ENCODE data around the gene ZNF785.
"Not testable (repeated sequence)": the region's sequence is repeated elsewhere in the genome, so short reads cannot be mapped to it uniquely, and the experiment has no call there.

The ZNF785 gene

DNA sequence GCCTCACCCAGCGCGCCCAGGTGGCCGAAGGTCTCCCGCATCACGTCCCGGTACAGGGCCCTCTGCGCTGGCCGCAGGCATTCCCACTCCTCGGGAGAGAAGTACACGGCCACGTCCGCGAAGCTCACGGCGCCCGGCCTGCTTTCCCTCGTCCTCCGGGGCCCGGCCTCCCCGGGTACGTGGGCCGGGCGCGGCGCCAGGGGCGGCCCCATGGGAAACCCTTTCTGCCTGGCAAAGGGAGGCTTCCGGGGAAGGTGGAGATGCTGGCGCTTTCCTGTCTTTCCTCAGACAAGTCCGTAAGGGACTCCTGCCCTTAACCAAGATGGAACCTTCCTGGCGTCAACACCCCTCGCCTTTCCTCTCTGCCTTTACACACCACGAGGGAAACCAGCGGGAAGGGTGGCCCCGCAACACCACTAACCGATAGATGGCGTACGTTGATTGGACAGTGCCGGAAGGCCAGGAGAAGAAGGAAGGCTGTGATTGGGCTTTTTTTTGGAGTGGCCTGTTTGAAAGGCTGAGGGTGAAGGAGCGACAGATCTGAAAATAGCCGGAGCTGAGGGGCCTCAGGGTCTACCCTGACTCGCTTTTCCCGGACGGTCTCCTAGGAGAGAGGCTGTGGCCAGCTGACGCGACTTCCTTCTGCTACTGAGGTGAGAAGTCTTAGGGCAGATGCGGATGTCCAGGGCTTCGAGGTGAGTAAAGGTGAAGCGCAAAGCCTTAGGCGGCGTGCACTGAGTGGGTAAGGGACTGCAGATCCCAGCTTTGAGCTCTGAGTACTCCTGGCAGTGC is at the start of gene ZNF785:
Gene ZNF785, minus strand, starts transcription at position 298 of the 792 bp plus-strand sequence. Its CDS starts 86 bp downstream, at position 212.
- DNase-seq, result peak; percentile 87 to 91

DNA sequence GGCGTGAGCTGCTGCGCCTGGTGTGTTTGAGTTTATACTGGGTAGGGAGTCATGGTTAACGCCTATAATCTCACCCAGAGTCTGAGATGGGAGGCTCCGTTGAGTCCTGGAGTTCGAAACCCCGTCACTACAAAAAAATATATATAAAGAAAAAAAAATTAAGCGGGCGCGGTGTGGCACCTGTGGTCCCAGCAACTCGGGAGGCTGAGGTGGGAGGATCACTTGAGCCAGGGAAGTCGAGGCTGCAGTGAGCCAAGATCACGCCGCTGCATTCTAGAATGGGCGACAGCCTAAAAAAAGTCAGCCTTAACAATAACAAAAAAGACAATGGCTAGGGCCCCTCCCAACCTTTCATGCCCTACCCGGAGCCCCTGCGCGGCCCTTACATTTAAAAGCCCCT is 48.0 kb upstream of the ZNF785 start:
- no peak for DNase-seq

DNA sequence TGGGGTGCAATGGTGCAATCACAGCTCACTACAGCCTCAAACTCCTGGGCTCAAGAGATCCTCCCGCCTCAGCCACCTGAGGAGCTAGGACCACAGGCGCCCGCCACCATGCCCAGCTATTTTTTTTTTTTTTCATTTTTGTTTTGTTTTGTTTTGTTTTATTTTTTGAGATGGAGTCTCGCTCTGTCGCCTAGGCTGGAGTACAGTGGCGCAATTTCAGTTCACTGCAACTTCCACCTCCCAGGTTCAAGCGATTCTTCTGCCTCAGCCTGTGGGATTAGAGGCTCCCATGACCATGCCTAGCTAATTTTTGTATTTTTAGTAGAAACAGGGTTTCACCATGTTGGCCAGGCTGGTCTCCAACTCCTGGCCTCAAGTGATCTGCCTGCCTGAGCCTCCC is 47.0 kb upstream of the ZNF785 start:
- DNase-seq, result not testable (repeated sequence)

DNA sequence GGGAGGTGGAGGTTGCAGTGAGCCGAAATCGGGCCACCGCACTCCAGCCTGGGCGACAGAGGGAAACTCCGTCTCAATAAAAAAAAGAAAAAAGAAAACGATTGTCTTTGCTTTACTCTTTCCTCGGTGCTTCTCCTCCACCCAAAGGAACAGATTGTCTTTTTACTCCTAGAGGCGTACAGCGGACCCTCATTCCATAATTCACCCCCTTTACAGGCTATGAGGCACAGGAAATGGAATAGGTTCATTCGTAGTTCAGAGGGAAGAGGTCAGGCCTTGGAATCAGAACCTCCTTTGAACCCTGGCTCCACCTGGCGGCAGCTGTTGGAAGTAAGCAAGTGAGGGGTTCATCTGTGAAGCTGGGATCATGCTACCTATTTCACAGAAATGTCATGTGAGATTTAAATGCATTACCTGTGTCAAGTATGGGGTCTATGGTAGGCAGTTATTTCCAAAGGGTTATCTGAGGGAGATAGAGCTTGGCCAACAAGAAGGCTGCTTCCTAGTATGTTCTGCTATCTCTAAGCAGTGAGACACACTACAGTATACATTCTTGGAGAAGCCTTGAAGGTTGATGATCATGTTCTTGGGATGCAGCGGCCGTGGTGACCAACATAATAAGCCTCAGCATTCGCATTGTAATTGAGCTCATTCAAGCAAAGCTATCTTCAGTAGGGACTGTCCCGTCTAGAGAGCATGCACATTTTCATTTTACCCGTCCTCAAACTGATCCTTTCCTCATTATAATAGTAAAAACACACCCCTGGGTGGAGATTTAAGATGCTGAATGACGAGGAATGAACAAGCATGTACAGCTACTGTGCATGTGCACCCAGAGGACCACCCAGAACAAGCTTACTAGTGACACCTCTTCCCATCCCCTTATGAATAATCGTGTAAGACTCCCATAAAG is 43.4 kb upstream of the ZNF785 start:
- DNase-seq, result peak; percentile 58 to 67

DNA sequence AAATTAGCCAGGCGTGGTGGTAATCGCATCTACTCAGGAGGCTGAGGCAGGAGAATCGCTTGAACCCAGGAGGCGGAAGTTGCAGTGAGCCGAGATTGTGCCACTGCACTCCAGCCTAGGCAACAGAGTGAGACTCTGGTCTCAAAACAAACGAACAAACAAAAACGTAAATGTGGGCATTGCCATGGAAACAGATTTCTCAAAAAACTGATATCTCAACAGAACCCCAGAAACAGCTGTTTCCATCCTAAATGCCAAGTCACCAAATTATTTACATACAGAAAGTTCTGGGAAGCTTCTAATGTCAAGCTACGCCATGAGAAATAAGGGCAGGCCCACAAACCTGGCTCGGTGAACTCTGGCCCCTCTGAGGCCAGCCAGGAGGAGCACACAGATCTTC is 40.7 kb upstream of the ZNF785 start:
- DNase-seq, result no peak

DNA sequence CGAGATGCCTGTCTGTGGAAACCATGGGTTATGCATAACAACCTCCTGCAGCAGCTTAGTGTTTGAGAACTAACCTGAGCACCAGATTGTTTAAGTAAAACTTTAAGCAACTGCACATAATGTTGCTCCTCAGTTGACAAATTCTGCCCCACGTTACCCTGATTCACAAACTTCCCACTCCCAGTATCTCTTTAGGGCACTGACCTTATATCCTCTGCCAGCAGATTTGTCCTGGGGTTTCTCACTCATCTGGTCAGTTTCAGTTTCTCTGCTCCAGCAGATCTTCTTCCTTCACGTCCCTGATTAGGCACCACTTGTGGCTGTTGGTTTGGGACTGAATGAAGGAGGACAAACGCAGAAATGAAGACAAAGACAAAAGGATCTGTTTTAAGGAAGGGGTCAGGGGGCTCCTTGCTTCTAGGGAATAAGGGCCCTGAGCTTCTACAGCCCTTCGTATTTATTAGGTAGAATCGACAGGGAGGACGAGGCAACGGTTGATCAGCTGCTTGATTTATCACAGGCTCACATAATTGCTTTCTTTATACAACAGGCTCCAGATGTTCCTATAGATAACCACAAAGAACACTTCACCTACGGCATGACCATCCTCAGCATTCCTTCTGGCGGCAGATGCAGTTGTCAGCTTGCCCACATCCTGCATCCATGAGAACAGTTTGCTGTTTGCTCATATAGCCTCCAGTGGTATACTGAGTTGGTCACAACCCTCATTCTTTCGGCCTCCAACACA is 38.2 kb upstream of the ZNF785 start:
- DNase-seq, result no peak

DNA sequence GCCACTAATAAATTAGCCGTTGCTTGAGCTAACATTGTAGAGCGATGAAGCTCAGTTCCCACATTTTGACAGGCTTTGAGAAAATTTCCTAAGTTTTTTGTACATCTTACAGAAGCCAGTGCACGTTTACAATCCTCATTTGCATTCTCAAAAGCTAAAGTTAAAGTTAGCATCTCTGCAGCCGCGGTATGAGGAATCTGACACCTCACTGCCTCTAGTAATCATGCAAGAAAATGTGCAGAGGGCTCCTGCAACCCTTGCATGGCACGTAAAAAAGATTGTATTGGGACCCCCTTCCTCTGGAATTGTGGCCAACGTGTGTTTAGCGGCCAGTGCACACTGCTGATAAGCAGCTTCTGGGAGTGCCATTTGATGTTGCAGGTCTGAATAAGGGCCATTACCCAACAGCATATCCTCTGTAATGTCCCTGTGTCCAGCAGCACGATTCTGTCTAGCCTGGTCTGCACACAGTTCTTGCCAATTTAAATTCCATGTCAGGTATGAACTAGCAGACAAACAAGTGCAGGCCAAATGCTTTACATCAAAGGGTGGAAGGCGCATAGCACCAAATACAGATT is 37.0 kb upstream of the ZNF785 start:
- DNase-seq, result no peak

DNA sequence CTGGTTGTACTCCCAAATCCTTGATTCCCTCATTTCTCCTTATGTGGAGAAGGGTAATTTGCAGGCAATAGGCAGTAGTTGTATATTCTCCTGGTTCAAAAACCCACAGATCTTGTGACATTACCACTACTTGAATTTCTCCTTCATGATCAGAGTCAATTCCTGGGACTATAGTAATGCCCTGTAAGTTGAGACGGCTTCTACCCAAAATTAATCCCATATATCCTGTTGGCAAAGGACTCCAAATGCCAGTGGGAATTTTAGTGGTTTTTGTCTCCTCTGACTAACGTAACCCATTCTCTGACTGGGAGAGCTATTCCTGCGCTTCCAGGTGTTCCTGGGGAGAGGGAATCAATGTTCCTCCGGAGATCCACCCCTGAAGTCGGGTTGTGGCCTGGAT is 36.3 kb upstream of the ZNF785 start:
- DNase-seq, result no peak

DNA sequence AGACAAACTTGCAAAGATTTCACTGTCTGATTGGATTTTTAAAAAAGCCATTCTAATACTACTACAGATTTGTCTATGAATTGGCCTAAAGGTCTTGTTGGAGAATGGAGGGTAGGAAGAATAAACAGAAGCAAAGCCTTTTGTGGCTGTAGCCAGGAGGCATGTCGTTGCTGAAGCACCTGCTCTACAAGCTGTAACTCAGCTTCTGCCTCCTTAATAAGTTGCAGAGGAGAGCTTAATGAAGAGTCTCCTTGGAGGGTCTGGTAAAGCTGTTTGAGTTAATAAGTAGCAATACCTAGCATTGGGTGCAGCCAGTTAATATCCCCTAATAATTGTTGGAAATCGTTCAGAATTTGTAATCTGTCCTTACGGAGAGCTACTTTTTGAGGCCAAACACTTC is 34.7 kb upstream of the ZNF785 start:
- no peak for DNase-seq

DNA sequence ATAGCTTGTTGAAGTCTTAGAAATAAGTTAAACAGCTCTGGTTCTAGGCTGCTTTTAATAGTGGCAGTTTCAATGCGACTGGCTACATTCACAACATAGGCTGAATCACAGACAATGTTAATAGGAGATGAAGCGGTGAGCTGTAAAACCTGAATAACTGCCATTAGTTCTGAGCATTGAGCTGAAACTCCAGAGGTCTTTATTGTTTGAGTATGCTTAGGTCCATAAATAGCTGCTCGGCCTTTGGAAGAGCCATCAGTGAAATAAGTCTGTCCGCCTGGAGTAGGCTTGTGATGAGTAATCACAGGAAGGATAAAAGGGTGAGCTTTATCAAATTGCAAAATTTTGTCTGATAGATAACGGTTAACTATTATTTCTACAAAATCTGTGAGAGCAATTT is 34.1 kb upstream of the ZNF785 start:
- no peak for DNase-seq

DNA sequence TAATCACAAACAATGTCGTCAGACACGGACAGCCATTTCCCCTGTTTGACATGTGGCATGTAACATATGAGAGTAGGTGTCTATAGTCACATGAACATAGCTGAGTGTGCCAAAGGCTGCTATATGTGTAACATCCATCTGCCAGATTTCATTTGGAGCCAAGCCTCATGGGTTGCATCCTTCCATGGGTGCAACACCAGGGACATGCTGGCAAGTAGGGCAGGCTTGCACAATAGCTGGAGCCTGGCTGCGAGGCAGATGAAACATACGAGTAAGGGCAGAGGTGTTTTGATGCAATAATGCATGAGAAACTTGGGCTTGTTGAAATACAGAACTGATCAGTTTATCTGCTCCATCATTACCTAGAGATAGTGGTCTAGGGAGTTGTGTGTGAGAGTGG is 33.7 kb upstream of the ZNF785 start:
- DNase-seq, result no peak

DNA sequence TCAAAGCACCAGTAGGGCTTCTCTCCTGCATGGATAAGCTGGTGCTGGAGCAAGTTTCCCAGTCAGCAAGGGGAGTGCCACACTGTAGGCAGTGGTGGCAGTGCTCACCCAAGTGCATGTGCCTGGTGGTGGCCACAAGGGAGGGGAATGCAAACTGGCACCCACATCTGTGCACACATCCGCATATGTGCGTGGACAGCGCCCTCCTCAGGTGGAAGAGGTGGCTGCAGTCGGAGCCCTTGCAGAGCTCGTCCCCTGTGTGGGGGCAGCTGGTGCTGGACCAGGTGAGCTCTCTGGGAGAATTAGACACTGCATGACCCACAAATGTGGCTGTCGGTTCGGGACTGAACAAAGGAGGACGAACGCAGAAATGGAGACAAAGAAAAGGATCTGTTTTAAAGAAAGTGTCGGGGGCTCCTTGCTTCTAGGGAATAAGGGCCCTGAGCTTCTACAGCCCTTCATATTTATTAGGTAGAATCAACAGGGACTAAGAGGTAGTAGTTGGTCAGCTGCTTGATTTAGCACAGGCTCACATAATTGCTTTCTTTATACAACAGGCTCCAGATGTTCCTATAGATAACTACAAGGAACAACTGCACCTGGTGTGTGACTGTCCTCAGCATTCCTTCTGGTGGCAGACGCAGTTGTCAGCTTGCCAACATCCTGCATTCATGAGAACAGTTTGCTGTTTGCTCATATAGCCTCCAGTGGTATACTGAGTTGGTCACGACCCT is 30.0 kb upstream of the ZNF785 start:
- DNase-seq, result peak; percentile 42 to 44

DNA sequence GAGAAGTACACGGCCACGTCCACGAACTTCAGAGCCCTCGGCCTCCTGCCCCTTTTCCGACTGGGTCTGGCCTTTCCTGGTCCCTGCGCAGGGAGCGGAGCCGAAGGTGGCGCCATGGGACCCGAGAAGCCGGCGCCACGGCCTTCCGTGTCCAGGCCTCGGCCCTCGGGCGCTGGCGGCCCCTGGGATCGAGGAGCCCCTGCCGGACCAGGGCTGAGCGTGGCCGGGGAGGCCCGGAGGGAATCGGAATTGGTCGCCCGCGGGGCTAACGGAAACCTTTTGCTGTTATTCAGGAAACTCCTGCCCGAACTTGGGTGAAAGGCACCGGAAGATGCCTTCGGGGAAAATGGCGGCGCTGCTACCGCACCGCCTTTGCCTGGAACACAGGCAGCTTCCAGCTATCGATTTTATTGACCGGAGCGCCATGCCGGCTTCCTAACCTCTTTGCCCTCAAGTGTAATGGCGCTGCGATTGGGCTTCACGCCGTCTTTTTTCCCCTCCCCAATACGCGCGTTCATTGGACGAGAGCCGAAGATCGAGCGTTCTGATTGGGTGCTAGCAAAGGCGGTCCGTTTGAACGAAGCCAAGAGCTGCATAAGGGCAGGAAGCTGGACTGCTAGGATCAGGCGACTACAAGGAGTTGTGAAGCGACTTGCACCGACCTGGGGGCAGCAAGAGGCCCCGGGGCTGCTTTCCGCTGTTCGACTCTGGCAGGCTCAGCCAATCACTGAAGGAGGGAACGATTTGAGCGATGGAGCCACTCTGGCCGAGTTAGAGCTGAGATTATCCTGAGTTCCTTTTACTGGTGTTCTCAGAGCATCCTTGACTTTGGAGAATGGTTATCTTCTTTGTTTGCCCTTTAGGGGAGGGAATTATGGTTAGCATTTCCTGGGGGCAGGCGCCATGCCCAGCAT is 24.7 kb upstream of the ZNF785 start, which contains the start of gene ZNF689:
Gene ZNF689, minus strand, starts transcription at position 464 of the 914 bp plus-strand sequence. Its CDS starts 348 bp downstream, at position 116.
- peak; percentile 85 to 86 for DNase-seq

DNA sequence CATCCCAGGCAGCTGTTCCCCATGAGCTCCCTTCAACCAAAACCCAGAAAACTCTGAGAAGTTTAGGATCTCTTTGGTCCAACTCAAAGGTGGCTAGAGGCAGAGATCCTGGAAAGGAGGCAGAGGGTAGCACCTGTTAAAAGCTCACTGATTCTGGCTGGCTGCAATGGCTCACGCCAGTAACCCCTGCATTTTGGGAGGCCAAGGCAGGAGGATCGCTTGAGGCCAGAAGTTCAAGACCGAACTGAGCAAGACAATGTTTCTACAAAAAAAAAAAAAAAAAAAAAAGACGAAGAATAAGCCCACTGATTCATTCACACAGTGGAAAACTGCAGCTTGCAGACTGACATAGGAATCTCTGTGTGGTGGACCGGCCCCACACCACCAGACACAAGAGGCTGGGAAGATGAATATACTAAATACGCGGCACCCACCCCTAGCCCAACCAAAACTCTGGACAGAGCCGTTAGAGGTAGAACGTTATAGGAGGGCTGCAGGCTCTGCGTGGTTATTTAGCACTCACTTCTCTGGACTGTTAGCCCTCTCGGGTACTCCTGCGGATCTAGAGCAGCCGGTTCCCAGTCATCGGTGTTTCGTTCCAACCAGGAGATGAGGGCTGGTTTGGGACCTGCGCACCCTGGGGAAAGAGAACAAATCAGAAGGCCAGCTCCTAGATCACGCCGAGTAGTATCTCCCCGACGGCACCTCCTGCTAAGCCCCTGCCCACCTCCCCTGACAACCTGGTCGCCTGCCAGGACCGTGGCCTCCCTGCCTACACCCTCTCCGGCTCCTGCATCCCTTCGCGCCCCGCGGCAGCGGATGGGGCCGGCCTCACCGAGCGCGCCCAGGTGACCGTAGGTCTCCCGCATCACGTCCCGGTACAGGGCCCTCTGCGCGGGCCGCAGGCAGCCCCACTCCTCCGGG is 23.8 kb upstream of the ZNF785 start:
- DNase-seq, result no peak

DNA sequence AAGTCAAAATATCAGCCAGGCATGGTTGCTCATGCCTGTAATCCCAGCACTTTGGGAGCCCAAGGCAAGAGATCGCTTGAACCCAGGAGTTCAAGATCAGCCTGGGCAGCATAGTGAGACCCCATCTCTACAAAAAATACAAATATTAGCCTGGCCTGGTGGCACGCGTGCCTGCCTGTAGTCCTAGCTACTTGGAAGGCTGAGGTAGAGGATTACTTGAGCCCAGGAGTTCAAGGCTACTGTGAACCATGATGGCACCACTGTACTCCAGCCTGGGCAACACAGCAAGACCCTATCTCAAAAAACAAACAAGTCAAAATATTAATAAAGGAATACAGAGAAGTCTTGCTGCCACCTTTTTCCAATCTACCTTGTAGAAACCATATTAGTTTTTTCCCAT is 20.5 kb upstream of the ZNF785 start:
- DNase-seq, result no peak

DNA sequence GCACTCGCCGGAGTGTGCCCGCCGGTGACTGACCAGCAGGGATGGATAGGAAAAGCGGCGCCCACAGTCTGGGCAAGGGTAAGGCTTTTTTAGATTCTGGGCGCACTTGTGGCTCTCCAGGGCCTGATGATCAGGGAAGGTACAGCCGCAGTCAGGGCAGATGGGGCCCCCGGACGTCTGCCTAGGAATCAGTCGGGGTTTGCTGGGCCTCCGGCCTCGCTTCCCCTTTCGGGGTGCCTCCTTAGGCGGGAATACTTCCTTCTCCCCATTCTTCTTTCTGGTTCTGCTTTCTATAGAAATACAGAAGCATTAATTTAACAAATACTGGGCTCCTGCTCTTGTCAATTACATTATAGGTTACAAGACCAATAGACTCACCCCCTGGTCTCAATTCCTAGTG is 19.7 kb upstream of the ZNF785 start:
- peak; percentile 20 to 21 for DNase-seq

DNA sequence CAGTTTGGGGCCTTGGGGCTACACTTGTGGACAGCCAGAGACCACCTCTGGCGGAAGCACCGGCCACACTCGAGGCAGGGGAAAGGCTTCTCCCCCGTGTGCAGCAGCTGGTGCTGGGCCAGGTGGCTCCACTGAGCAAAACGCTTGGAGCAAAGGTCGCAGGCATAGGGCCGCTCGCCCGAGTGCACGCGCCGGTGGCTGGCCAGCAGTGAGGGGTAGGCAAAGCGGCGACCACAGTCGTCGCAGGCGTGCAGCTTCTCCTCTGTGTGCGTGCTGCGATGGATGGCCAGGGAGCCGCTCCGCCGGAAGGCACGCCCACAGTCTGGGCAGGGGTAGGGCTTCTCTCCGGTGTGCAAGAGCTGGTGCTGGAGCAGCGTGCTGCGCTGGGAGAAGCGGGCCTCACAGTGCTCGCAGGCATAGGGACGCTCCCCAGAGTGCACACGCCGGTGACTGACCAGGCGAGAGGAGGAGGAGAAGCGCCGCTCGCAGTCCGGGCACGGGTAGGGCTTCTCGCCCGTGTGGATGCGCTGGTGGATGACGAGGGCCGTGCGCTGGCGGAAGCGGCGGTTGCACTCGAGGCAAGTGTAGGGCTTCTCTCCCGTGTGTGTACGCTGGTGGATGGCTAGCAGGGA is 18.9 kb upstream of the ZNF785 start:
- no peak for DNase-seq

DNA sequence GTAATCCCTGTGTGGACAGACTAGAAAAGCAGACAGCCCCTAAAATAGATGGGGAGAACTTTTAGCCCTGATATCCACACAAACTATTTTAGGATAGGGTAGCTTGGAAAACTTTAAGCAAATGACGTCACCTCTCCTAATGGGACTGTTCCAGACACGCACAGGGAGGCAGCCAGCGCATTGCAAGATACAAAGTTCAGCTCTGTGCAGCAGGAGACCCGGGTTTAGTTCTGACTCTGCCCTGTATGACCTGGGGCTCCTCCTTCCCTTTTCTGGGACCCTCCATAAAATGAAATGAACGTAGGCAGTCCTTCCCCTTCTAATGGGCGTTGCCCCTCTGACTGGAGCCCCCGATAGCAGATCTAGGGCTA is 18.4 kb upstream of the ZNF785 start:
- no peak for DNase-seq

DNA sequence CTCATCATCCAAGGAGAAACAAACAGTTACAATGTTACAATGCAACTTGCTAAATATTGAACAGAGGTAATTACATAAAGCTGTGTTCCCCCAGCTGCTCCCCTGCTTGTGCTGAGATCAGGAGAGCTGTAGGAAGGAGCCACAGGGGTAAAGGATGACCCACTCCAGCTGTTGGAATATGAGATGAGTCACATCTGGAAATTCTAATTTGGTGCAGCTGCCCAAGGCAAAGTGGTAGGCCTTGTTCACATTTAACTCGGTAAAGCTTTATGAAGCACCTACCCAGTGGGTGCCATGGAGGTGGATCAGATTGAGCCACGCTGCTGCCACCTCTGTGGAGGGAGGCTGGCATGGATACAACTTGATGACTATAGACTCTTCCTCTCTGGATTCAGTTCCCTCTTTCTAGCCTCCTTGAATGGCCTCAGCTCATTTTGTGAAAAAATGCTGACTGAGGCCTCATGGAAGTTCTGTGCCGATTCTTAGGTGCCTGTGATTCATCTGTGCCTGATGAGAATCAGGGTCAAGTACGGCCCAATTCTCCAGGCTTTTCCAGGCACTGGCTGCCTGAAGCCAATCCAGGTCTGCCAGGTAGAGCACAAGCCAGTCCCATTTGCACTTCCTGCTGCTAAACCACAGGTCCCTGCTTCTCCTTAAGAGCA is 17.2 kb upstream of the ZNF785 start:
- DNase-seq, result peak in 1 of 2 experiments; percentile 2

Measured in Kasumi-1 (cell line).